Measurements from ENCODE around the gene OR5AU1.

DNA sequence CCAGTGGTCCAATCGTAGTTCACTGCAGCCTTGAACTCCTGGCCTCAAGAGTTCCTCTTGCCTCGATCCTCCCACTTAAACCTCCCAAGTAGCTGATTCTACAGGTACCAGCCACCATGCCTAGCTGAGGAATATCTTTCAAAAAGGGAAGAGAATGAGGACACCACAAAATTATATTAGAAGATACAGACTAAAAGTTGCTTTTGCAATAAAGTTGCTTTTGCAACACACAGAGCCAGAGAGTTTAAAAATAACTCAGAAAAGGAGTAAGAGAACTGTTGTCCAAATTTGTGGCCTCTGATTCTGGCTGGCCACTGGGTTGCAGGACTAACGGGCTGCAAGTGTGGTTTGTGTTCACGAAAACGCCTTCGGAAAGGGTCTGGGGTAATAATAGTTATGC is 35.2 kb downstream of the OR5AU1 start:
- TF ChIP-seq, protein P1, sequence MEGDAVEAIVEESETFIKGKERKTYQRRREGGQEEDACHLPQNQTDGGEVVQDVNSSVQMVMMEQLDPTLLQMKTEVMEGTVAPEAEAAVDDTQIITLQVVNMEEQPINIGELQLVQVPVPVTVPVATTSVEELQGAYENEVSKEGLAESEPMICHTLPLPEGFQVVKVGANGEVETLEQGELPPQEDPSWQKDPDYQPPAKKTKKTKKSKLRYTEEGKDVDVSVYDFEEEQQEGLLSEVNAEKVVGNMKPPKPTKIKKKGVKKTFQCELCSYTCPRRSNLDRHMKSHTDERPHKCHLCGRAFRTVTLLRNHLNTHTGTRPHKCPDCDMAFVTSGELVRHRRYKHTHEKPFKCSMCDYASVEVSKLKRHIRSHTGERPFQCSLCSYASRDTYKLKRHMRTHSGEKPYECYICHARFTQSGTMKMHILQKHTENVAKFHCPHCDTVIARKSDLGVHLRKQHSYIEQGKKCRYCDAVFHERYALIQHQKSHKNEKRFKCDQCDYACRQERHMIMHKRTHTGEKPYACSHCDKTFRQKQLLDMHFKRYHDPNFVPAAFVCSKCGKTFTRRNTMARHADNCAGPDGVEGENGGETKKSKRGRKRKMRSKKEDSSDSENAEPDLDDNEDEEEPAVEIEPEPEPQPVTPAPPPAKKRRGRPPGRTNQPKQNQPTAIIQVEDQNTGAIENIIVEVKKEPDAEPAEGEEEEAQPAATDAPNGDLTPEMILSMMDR (IDR thresholded peaks at IDR 0.05): no peak
- TF ChIP-seq POLR2AphosphoS5 (IDR thresholded peaks at IDR 0.05): no peak
